MCF 10A (cell line): ENCODE measurements around the gene STXBP6. TPM values are rescaled to one million over a fixed set of nuclear protein-coding genes. Genes with fewer than 3 reads are reported as not detected.

ENCODE experiments used
- BruUV-seq: library from RNA; stranded (reverse); fragments of 400-500 nt; replicated peaks from 2 replicates; lab custom pipeline; 2021; lab: Mats Ljungman, UMichigan
- CTCF ChIA-PET: fragments of 300-600 bp; sonication (Branson Sonifier 250); formaldehyde crosslinking; extraction: SDS; loops from one replicate; lab custom pipeline; 2021; ENCODE audit warnings: antibody characterized with exemption, inconsistent platforms; lab: Yijun Ruan, JAX
- POLR2A ChIA-PET: fragments of 300-600, 350-650 bp; sonication (Branson Sonifier 250); formaldehyde crosslinking; extraction: SDS; loops from one replicate; lab custom pipeline; 2020; ENCODE audit warnings: antibody characterized with exemption, inconsistent platforms; lab: Yijun Ruan, JAX
- DNase-seq: peaks from one replicate; pipeline ENCODE4 v3.0.0-alpha.2; 2018; ENCODE audit not compliant: unreplicated experiment
- H3K27ac Mint-ChIP-seq: one replicate; pipeline ENCODE4 v1.8.0; 2022; ENCODE audit warnings: mild to moderate bottlenecking, low read depth, mixed read lengths; ENCODE audit not compliant: unreplicated experiment
- H3K27me3 Mint-ChIP-seq: one replicate; pipeline ENCODE4 v1.8.0; 2022; ENCODE audit warnings: mixed read lengths; ENCODE audit not compliant: insufficient read depth, unreplicated experiment
- H3K36me3 Mint-ChIP-seq: one replicate; pipeline ENCODE4 v1.8.0; 2022; ENCODE audit warnings: mild to moderate bottlenecking, moderate library complexity, mixed read lengths; ENCODE audit not compliant: insufficient read depth, unreplicated experiment
- H3K4me1 Mint-ChIP-seq: one replicate; pipeline ENCODE4 v1.8.0; 2022; ENCODE audit warnings: mixed read lengths; ENCODE audit not compliant: insufficient read depth, unreplicated experiment
- H3K4me3 Mint-ChIP-seq: one replicate; pipeline ENCODE4 v1.8.0; 2022; ENCODE audit warnings: mild to moderate bottlenecking, moderate library complexity, mixed read lengths; ENCODE audit not compliant: unreplicated experiment
- H3K9me3 Mint-ChIP-seq: one replicate; pipeline ENCODE4 v1.8.0; 2022; ENCODE audit warnings: mixed read lengths; ENCODE audit not compliant: unreplicated experiment
- intact Hi-C: fragments of 100-400 bp; cut with micrococcal nuclease; formaldehyde crosslinking; loops from 2 replicates; pipeline ENCODE4 v1.14.1; 2022
- total RNA-seq: library from RNA; stranded (reverse); gene quantifications from 2 replicates; pipeline ENCODE4 v1.2.3, GENCODE V29; 2022
- TF ChIP-seq, protein P1 (sequence below): fragments of 200-600 bp; IDR thresholded peaks from one replicate; pipeline ENCODE4 v1.8.0; 2022; ENCODE audit warnings: antibody characterized with exemption, mild to moderate bottlenecking; ENCODE audit not compliant: unreplicated experiment

The STXBP6 gene
- total RNA-seq, 1 experiment from 2014 or later, result not detected

GRCh38 chr14:24798911-24799462, 251.0 kb downstream of the STXBP6 start:
- DNase-seq, result no peak
- no TSS peak for BruUV-seq
- ChIA-PET CTCF (no interaction called here), POLR2A (no interaction called here)
- intact Hi-C loops, result no loop called here
- Mint-ChIP-seq H3K9me3 (peaks cover 15% of the 10 kb centered on the region), H3K36me3 (no peaks in the 10 kb centered on the region), H3K4me1 (no peaks in the 10 kb centered on the region), H3K4me3 (no peak overlapping the region), H3K27ac (no peak overlapping the region), H3K27me3 (no peaks in the 10 kb centered on the region)
- TF ChIP-seq, protein P1, sequence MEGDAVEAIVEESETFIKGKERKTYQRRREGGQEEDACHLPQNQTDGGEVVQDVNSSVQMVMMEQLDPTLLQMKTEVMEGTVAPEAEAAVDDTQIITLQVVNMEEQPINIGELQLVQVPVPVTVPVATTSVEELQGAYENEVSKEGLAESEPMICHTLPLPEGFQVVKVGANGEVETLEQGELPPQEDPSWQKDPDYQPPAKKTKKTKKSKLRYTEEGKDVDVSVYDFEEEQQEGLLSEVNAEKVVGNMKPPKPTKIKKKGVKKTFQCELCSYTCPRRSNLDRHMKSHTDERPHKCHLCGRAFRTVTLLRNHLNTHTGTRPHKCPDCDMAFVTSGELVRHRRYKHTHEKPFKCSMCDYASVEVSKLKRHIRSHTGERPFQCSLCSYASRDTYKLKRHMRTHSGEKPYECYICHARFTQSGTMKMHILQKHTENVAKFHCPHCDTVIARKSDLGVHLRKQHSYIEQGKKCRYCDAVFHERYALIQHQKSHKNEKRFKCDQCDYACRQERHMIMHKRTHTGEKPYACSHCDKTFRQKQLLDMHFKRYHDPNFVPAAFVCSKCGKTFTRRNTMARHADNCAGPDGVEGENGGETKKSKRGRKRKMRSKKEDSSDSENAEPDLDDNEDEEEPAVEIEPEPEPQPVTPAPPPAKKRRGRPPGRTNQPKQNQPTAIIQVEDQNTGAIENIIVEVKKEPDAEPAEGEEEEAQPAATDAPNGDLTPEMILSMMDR, result no peak

DNA sequence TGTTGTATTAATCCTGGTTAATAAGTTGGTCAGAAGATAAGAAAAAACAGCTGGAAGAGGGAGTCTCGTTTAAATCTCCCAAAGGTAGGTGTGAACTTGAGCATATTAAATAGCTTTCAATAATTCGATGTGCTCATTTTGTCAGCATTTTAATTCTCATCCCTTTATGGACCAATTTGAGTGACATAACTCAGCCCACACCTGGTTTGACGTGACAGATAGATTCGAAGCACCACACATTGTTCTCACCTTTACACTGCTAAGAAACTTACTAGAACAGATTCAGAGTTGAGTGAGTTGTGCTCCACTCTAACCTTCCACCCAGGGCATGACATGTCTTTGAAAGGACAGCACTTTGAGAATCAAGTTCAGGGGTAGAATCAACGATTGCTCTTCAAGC, 254.5 kb downstream of the STXBP6 start:
- TF ChIP-seq, protein P1, result no peak
- intact Hi-C loops, result no loop called here
- H3K36me3 Mint-ChIP-seq, result no peaks in the 10 kb centered on the region
- CTCF ChIA-PET, result no interaction called here
- no peak overlapping the region for H3K27ac Mint-ChIP-seq
- no peak overlapping the region for H3K4me3 Mint-ChIP-seq
- POLR2A ChIA-PET, result no interaction called here
- no TSS peak for BruUV-seq
- DNase-seq, result no peak
- H3K27me3 Mint-ChIP-seq, result no peaks in the 10 kb centered on the region
- H3K9me3 Mint-ChIP-seq, result peaks cover 15% of the 10 kb centered on the region
- no peaks in the 10 kb centered on the region for H3K4me1 Mint-ChIP-seq

- ChIA-PET POLR2A (no interaction called here), CTCF (interaction anchor here (0.6 kb wide), 1 partner anchor 129 kb away, joined by 4 read pairs; no protein-coding TSS in a partner anchor)
- Mint-ChIP-seq H3K4me1 (no peaks in the 10 kb centered on the region), H3K4me3 (no peak overlapping the region), H3K9me3 (peaks cover 15% of the 10 kb centered on the region), H3K27ac (no peak overlapping the region), H3K36me3 (no peaks in the 10 kb centered on the region), H3K27me3 (no peaks in the 10 kb centered on the region)
- TF ChIP-seq, protein P1, result no peak
- DNase-seq, result no peak
- BruUV-seq, result no TSS peak
- intact Hi-C loops, result no loop called here
These were observed 255.2 kb downstream of the STXBP6 start for GRCh38 chr14:24794644-24795305.

GRCh38 chr14:24790196-24790595, 259.8 kb downstream of the STXBP6 start:
- intact Hi-C loops, result no loop called here
- Mint-ChIP-seq H3K27me3 (no peaks in the 10 kb centered on the region), H3K27ac (no peak overlapping the region), H3K4me3 (no peak overlapping the region), H3K9me3 (peaks cover 8% of the 10 kb centered on the region), H3K4me1 (no peaks in the 10 kb centered on the region), H3K36me3 (no peaks in the 10 kb centered on the region)
- TF ChIP-seq, protein P1, result no peak
- DNase-seq, result no peak
- no TSS peak for BruUV-seq
- POLR2A ChIA-PET, result no interaction called here
- CTCF ChIA-PET, result no interaction called here
